Skeletal muscle cell (primary cell): ENCODE data around the gene TNFRSF12A.
A peak's percentile ranks its signal among the peaks of the same experiment; 100 is the strongest.

Experiments
- DNase-seq: peaks from one replicate; pipeline ENCODE4 v3.0.0-alpha.2; 2010; ENCODE audit warnings: low read depth
- H3K4me3 ChIP-seq: 2 replicates; pipeline ENCODE4 v1.5.1; 2011; ENCODE audit warnings: low read depth, mild to moderate bottlenecking, control low read depth, low read length, moderate library complexity

Gene TNFRSF12A

GRCh38 chr16:3023669-3024478 lies 3.7 kb downstream of the TNFRSF12A start, which contains the start of the genes HCFC1R1 and THOC6:
Gene HCFC1R1, minus strand, starts transcription at chr16:3023942. Its CDS starts 1 bp downstream, at chr16:3023941.
Gene THOC6, plus strand, starts transcription at chr16:3024035. Its CDS starts 292 bp downstream, at chr16:3024327.
- DNase-seq: peak; percentile 94

GRCh38 chr16:3025032-3026002 lies 5.1 kb downstream of the TNFRSF12A start:
- DNase-seq: no peak
- H3K4me3 ChIP-seq: no peak overlapping the region

More at GRCh38 chr16:3023669-3024478, 3.7 kb downstream of the TNFRSF12A start, which contains the start of the genes HCFC1R1 and THOC6:
- peak within 1 kb of the TSS; percentile 69 for H3K4me3 ChIP-seq

- no peak for DNase-seq
- no peak overlapping the region for H3K4me3 ChIP-seq
These were observed 5.8 kb downstream of the TNFRSF12A start for GRCh38 chr16:3026003-3026378.

GRCh38 chr16:3026609-3027488 lies 6.7 kb downstream of the TNFRSF12A start:
- no peak overlapping the region for H3K4me3 ChIP-seq
- no peak for DNase-seq

- no peak overlapping the region for H3K4me3 ChIP-seq
- DNase-seq: no peak
These were observed 7.3 kb downstream of the TNFRSF12A start for GRCh38 chr16:3027489-3027795.

GRCh38 chr16:3027983-3028715 lies 8.0 kb downstream of the TNFRSF12A start:
- H3K4me3 ChIP-seq: no peak overlapping the region
- DNase-seq: peak; percentile 19

GRCh38 chr16:3028716-3029319 lies 8.7 kb downstream of the TNFRSF12A start:
- no peak for DNase-seq
- H3K4me3 ChIP-seq: no peak overlapping the region

- no peak for DNase-seq
- peak overlapping the region; percentile 30 for H3K4me3 ChIP-seq
These were observed 9.5 kb downstream of the TNFRSF12A start for GRCh38 chr16:3029491-3030221.

- H3K4me3 ChIP-seq: no peak overlapping the region
- no peak for DNase-seq
These were observed 10.3 kb downstream of the TNFRSF12A start for GRCh38 chr16:3030222-3031212.

- no peak overlapping the region for H3K4me3 ChIP-seq
- no peak for DNase-seq
These were observed 12.5 kb downstream of the TNFRSF12A start for GRCh38 chr16:3032624-3033023.

- no peak for DNase-seq
- no peak overlapping the region for H3K4me3 ChIP-seq
These were observed 15.3 kb downstream of the TNFRSF12A start for GRCh38 chr16:3035289-3035971.

- no peak overlapping the region for H3K4me3 ChIP-seq
- DNase-seq: no peak
These were observed 16.0 kb downstream of the TNFRSF12A start for GRCh38 chr16:3035972-3036725.

GRCh38 chr16:3036726-3037315 lies 16.7 kb downstream of the TNFRSF12A start, which contains the start of gene BICDL2:
Gene BICDL2, minus strand, starts transcription at chr16:3036944. Its CDS starts 1,448 bp downstream, at chr16:3035496.
- no peak within 1 kb of the TSS for H3K4me3 ChIP-seq
- no peak for DNase-seq

GRCh38 chr16:3038256-3038655 lies 18.1 kb downstream of the TNFRSF12A start:
- no peak for DNase-seq
- H3K4me3 ChIP-seq: no peak overlapping the region

GRCh38 chr16:3038896-3039295 lies 18.7 kb downstream of the TNFRSF12A start:
- H3K4me3 ChIP-seq: no peak overlapping the region
- no peak for DNase-seq
